HS-5 (cell line): Measurements from ENCODE around the gene SNRPB.

Source experiments
- DNase-seq: peaks from one replicate; pipeline ENCODE4 v3.0.0-alpha.2; 2012; ENCODE audit warnings: low read depth

The SNRPB gene

GRCh38 chr20:2475850-2476741 is 5.5 kb upstream of the SNRPB start:
- DNase-seq, result no peak

- peak; percentile 96 for DNase-seq
Observed at GRCh38 chr20:2473516-2473915, 2.9 kb upstream of the SNRPB start.

- no peak for DNase-seq
Observed at GRCh38 chr20:2469991-2470422, 582 bp downstream of the SNRPB start.

DNA sequence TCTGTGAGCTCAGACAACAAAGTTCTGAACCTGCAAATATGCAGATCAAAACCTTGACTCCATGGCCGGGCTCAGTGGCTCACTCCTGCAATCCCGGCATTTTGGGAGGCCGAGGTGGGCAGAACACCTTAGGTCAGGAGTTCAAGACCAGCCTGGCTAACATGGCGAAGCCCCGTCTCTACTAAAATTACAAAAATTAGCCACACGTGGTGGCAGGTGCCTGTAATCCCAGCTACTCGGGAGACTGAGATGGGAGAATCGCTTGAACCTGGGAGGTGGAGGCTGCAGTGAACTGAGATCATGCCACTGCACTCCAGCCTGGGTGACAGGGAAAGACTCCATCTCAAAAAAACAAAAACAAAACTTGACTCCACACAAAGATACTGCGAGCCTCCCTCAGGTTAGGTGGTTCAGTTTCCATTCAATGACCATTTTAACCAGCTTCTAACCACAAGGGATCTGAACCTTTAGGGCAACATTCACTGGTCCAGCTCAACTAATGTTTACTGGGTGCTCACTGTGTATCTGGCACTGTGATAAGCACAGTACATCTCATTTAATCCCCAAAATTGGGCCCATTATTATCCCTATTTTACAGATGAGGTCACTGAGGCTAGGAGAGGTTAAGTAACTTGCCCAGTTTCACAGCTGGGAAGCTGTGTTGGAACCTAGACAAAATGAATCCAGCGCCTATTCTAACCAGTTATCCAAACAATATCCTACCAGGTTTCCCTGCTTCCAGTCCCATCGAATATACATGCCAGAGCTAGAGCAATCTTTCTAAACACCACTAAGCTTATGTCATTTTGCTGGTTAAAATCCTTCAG is 1.8 kb downstream of the SNRPB start:
- DNase-seq, result no peak

DNA sequence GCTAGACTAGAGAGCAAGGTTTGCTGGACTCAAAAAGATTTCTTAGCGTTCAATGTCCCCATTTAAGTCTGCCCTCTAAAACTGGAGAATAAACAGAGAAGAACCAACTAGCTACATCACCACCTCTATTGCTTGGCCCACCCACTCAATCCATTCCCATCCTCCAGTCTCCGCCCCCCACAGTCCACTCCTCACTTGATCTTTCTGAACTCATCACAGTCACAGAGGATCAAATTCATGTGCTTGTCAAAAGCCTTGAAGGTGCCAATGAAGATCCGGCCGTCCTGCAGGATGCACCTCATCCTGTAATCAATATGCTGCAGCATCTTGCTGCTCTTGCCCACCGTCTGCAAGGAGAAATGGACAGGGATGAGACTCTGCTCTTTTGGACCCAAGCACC is 3.2 kb downstream of the SNRPB start:
- no peak for DNase-seq

DNA sequence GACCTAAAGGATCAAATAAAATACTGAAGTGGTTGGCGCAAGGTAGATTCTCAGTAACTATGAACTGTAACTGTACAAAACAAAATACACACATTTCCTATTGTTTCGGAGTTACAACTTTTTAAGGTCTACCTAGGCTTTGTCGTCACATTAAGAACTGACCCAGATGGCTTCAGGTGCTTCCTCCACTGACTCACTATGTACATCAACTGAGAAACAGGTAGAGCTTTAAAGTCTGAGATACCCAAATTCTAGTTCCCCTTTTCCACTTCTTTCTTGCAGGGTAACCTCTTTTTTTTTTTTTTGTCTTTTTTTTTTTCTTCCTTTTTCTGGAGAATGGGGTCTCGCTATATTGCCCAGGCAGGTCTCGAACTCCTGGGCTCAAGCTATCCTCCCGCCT is 5.5 kb downstream of the SNRPB start:
- DNase-seq, result no peak

DNA sequence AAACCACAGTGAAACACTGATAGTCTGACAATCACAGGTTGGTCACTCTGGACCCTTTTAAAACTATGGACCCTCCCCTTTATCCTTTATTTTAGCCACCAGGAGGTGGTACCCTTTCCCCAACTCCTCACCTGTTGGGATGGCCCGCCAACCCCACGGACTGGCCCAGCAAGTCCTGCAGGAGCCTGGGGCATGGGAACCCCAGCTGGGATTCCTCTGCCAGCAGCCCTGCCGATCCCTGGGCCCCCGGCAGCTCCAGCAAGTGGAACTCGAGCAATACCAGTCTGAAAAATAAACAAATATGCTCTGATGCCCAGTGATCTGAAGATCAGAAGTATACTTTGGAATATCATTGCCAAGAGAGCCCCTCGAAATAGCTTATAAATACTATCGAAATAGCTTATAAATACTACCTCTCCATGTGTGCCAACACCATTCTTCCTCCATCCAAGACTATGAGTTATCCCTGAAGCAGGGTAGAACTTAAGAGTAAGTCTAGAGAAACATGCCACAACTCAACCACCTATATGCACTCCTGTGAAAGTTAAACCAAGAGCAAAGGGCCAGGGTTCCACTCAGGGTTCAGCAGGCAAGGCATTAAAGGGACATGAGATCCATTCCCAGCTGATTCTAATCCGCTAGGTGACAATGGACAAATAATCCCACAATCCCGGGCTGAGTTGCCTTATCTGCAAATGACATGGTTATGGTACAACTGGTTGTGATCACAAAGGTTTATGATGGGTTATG is 6.8 kb downstream of the SNRPB start:
- DNase-seq, result no peak

DNA sequence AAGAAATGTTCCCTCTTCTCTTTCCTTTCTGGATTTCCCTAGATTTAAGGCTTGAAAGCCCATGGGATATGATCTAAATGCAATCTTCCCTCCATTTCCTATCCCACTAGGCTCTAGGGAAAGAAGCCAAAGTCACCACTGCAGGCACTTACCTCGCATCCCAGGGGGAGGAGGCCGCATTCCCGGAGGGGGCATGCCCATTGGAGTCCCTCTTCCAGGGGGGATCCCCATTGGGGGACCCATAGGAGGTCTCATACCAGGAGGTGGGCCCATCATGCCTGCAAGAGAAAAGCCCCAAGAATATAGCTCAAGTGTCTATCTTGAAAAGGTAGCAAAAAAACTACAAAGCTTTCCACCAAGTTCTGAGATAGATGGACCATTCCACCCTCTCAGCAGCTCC is 8.1 kb downstream of the SNRPB start:
- no peak for DNase-seq

DNA sequence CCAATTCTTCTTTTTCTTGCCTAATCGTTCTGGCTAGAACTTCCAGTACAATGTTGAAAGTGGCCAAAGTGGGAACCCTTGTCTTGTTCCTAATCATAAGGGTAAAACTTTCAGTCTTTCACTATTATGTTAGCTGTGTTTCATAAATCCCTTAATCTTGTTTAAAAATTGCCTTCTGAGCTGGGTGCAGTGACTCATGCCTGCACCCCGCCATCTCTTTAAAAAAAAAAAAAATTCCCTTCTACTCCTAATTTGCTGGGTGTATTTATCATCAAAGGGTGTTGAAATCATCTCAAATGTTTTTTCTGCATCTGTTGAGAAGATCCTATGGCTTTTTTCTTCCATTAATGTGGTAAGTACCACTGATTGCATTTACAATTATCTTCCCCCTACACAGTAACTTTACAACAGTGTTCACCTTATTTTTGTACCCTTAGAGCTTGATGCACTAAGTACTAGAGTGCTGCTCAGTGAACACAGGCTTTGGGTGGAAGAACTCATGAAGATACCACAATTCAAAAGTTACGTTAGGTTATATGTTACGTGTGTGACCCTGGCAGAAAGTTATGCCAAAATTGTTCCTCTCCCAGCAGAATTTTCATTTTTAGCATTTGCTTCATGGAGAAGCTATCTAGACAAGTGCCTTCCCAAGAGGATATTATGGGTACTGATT is 9.7 kb downstream of the SNRPB start:
- no peak for DNase-seq

- DNase-seq, result no peak
Observed at GRCh38 chr20:2459981-2460751, 10.4 kb downstream of the SNRPB start.

DNA sequence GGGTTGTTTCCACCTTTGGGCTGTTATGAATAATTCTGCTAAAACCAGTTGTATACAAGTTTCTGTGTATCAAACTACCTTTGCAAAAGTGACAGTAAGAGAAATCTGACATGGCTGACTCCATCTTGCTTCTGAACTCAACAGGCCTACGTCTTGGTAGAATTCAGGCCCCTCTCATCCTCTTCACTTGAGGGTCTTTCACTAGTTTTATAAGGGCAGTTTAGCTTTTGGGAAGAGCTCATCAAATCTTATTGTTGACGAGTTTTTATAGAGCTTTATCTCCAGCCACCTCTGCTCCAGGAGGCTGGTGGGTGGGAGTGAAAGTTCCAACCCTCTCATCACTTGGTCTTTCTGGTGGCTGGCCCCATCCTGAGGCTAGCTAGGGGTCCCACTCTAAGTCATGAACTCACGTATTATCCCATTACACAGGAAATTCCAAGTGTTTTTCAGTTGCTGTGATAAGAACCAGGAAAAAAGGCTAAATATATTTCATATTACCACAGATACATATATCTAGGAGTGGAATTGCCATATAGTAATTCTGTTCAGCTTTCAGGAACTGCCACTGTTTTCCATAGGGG is 11.6 kb downstream of the SNRPB start:
- no peak for DNase-seq

GRCh38 chr20:2455771-2456497 is 14.7 kb downstream of the SNRPB start:
- DNase-seq, result no peak

- no peak for DNase-seq
Observed at GRCh38 chr20:2453792-2454191, 16.8 kb downstream of the SNRPB start.

DNA sequence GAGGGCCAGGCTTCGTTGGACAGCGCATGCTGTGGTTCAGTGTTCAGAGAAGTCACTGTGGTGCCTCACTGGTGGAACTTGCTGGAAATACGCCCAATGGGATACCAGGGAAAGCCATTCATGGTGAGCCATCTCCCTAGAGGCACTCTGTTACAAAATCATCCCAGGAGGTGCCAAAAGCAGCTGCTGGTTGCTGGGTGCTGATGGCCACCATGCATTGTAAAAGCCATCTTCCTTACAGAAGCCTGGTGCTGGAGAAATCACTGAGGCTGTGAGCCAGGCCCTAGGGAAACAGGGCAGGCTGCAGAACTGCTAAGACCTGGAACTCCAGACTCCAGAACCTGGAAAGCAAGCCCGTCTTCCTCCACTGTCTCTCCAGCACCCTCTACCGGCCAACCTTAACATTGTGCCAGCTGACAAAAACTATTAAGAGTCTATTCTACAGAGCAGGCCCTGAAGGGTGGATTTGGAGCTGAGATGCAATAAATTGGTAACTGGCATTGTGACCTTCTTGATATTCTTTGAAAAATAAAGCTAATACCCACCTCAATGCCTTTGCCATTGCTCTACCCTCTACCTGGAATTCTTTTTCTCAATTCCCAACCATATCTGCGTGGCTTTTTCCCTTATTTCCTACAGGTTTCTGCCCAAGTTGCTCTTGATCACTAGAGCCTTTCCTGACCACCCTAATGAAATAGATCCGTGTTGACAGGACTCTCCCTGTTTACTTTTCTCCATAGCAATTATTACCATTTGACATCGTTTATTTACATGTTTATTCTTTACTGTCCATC is 18.5 kb downstream of the SNRPB start:
- DNase-seq, result peak; percentile 48

- no peak for DNase-seq
Observed at GRCh38 chr20:2451422-2451821, 19.2 kb downstream of the SNRPB start.

GRCh38 chr20:2449386-2449785 is 21.2 kb downstream of the SNRPB start:
- no peak for DNase-seq

DNA sequence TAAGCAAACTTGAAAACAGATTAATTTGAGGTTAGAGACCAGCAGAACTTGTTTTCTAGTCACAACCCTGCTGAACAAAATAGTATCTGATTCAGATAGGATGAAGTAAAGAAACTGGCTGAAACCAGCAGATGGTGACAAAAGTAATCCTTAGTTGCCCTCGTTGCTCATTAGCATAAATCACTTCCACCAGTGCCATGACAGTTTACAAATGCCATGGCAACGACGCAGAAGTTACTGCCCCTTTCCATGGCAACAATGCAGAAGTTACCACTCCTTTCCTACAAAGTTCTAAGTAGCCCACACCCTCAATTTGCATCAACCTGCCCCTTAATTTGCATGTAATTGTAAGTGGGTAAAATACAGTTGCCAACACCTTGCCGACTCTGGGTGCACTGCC is 23.7 kb downstream of the SNRPB start:
- DNase-seq, result no peak

- DNase-seq, result no peak
Observed at GRCh38 chr20:2431185-2431584, 39.4 kb downstream of the SNRPB start.

- no peak for DNase-seq
Observed at GRCh38 chr20:2430538-2430937, 40.1 kb downstream of the SNRPB start.
